Kidney epithelial cell (primary cell): Measurements from ENCODE around the gene ATRAID. TPM values are rescaled to one million over a fixed set of nuclear protein-coding genes. Genes with fewer than 3 reads are reported as not detected.
"Not testable (repeated sequence)": the region's sequence is repeated elsewhere in the genome, so short reads cannot be mapped to it uniquely, and the experiment has no call there.

Experiments used
- DNase-seq: peaks from one replicate; pipeline ENCODE4 v3.0.0-alpha.2; 2010; ENCODE audit warnings: low read depth
- H3K27me3 ChIP-seq: 2 replicates; pipeline ENCODE4 v1.6.0; 2011; ENCODE audit warnings: low read length; ENCODE audit not compliant: control insufficient read depth, insufficient read depth
- H3K36me3 ChIP-seq: 2 replicates; pipeline ENCODE4 v1.5.1; 2011; ENCODE audit warnings: low read length; ENCODE audit not compliant: control insufficient read depth, insufficient read depth
- H3K4me3 ChIP-seq: 2 replicates; pipeline ENCODE4 v1.5.1; 2011; ENCODE audit warnings: low read depth, mild to moderate bottlenecking, control low read depth, low read length
- CTCF ChIP-seq: IDR thresholded peaks from 2 replicates; pipeline ENCODE4 v1.5.1; 2011; ENCODE audit warnings: mild to moderate bottlenecking, moderate library complexity, low read length, control low read depth, inconsistent platforms; ENCODE audit not compliant: insufficient read depth, poor library complexity, severe bottlenecking
- total RNA-seq: library from RNA; depleted of rRNA; stranded (reverse); fragments of >200 nt; gene quantifications from 2 replicates; pipeline ENCODE4 v1.2.3, GENCODE V29; 2015

Gene ATRAID
- total RNA-seq, 1 donor from 2014 or later = 146 TPM

- DNase-seq = no peak
- Histone ChIP-seq H3K27me3 (no peaks in the 10 kb centered on the region), H3K4me3 (no peak overlapping the region), H3K36me3 (no peaks in the 10 kb centered on the region)
- TF ChIP-seq CTCF = peak; percentile 66
Observed at GRCh38 chr2:27191070-27191829, 20.6 kb upstream of the ATRAID start.

- no peak for TF ChIP-seq CTCF
- H3K36me3 ChIP-seq = no peaks in the 10 kb centered on the region
- no peaks in the 10 kb centered on the region for H3K27me3 ChIP-seq
- DNase-seq = peak; percentile 41
- H3K4me3 ChIP-seq = no peak overlapping the region
Observed at GRCh38 chr2:27194538-27195354, 17.1 kb upstream of the ATRAID start.

- not testable (repeated sequence) for H3K27me3 ChIP-seq, DNase-seq, H3K4me3 ChIP-seq, H3K36me3 ChIP-seq
Observed at GRCh38 chr2:27195799-27196198, 16.0 kb upstream of the ATRAID start.

- H3K36me3 ChIP-seq, H3K27me3 ChIP-seq, H3K4me3 ChIP-seq, DNase-seq: not testable (repeated sequence)
Observed at GRCh38 chr2:27198068-27198467, 13.8 kb upstream of the ATRAID start.

GRCh38 chr2:27198627-27199026 lies 13.2 kb upstream of the ATRAID start:
- DNase-seq = no peak
- no peak overlapping the region for H3K4me3 ChIP-seq
- H3K27me3 ChIP-seq = no peaks in the 10 kb centered on the region
- TF ChIP-seq CTCF = no peak
- H3K36me3 ChIP-seq = peaks cover 2% of the 10 kb centered on the region

GRCh38 chr2:27199241-27199640 lies 12.6 kb upstream of the ATRAID start:
- DNase-seq = no peak
- no peaks in the 10 kb centered on the region for H3K27me3 ChIP-seq
- no peak for TF ChIP-seq CTCF
- H3K36me3 ChIP-seq = peaks cover 2% of the 10 kb centered on the region
- no peak overlapping the region for H3K4me3 ChIP-seq
